SK-N-MC (cell line): ENCODE measurements around the gene ATXN10.

ENCODE experiments used
- EZH2 ChIP-seq: fragments of 200-600 bp; sonication (generic); IDR thresholded peaks from one replicate; pipeline ENCODE4 v1.6.1; 2017; ENCODE audit warnings: antibody characterized with exemption
- POLR2AphosphoS5 ChIP-seq: IDR thresholded peaks from 2 replicates; pipeline ENCODE4 v1.6.1; 2012; ENCODE audit warnings: mild to moderate bottlenecking, low read depth, low read length, borderline replicate concordance

DNA sequence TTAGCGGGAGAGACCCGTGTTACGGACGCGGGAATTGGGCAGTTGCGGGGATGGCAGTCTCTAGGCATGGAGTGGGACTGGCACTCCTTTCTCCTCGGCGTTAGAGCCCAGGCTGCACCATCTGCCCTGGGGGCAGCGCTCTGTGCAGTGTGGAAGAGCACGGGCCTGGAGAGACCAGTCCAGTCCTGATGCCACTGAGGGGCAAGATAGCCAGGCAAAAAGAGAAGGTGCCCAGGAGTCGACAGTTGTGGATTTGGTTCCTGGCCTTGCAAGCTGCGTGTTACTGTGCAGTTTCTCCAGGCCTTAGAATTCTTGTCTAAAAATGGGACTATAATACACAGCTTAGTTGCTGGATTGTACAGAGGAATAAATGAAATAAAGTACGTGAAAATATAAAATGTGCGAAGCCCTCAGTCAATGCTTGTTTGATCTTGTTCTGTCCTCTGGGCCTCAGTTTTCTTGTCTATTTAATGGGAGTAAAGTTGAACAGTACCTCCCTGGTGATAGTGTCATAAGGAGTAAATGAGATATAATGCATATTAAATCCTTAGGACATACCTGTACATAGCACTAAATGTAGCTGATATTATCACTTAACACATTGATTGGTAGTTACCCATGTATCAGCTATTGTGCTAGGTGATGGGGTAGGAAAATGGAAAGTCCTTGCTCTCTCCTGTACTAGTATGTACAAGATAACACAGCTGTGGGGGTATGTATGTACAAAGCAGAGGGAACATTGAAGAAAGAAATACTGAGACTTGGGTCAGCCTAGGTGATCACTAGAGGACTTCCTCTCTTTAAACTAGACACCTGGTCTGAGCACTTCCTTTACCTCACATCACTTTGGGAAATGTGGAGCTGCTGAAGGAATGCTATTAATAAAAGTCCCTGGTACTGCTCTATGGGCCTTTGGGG is 1.2 kb downstream of the ATXN10 start:
- TF ChIP-seq EZH2, result no peak
- no peak for TF ChIP-seq POLR2AphosphoS5
